Raji (cell line): ENCODE data around the gene FBXW8.
A peak's percentile ranks its signal among the peaks of the same experiment; 100 is the strongest.

Source experiments
- POLR2A ChIP-seq: IDR thresholded peaks from 2 replicates; pipeline ENCODE4 v1.6.1; 2011; ENCODE audit warnings: low read depth, low read length, control low read depth; ENCODE audit not compliant: insufficient read depth

Gene FBXW8

GRCh38 chr12:116880817-116881324, 29.9 kb upstream of the FBXW8 start:
- TF ChIP-seq POLR2A = peak; percentile 49; the same call in 1 of the 2 replicates

GRCh38 chr12:116881325-116881876, 29.3 kb upstream of the FBXW8 start, which contains the start of gene HRK:
Gene HRK (minus strand): TSS chr12:116881441. CDS start chr12:116881307, 134 bp downstream.
- TF ChIP-seq POLR2A = no peak

GRCh38 chr12:116881877-116882507, 28.8 kb upstream of the FBXW8 start:
- no peak for TF ChIP-seq POLR2A

GRCh38 chr12:116882742-116883141, 28.0 kb upstream of the FBXW8 start:
- no peak for TF ChIP-seq POLR2A

- no peak for TF ChIP-seq POLR2A
These were observed 25.9 kb upstream of the FBXW8 start for GRCh38 chr12:116884871-116885270.

GRCh38 chr12:116885491-116885890, 25.3 kb upstream of the FBXW8 start:
- no peak for TF ChIP-seq POLR2A

- no peak for TF ChIP-seq POLR2A
These were observed 23.5 kb upstream of the FBXW8 start for GRCh38 chr12:116887244-116887643.

- no peak for TF ChIP-seq POLR2A
These were observed 22.9 kb upstream of the FBXW8 start for GRCh38 chr12:116887897-116888296.

GRCh38 chr12:116890330-116890729, 20.4 kb upstream of the FBXW8 start:
- no peak for TF ChIP-seq POLR2A

- TF ChIP-seq POLR2A = no peak
These were observed 19.7 kb upstream of the FBXW8 start for GRCh38 chr12:116891019-116891418.

GRCh38 chr12:116892349-116893140, 18.2 kb upstream of the FBXW8 start:
- TF ChIP-seq POLR2A = no peak

GRCh38 chr12:116894913-116895312, 15.8 kb upstream of the FBXW8 start:
- no peak for TF ChIP-seq POLR2A

GRCh38 chr12:116896411-116896924, 14.3 kb upstream of the FBXW8 start:
- no peak for TF ChIP-seq POLR2A

- no peak for TF ChIP-seq POLR2A
These were observed 13.3 kb upstream of the FBXW8 start for GRCh38 chr12:116897476-116897875.

- TF ChIP-seq POLR2A = no peak
These were observed 12.1 kb upstream of the FBXW8 start for GRCh38 chr12:116898669-116899068.

- no peak for TF ChIP-seq POLR2A
These were observed 9.1 kb upstream of the FBXW8 start for GRCh38 chr12:116901612-116902011.
